ENCODE data around the gene PLIN4. TPM values are rescaled to one million over a fixed set of nuclear protein-coding genes. Genes with fewer than 3 reads are reported as not detected.

The PLIN4 gene
- total RNA-seq, 2 experiments from 2014 or later = 0.13 to 0.32 TPM

DNA sequence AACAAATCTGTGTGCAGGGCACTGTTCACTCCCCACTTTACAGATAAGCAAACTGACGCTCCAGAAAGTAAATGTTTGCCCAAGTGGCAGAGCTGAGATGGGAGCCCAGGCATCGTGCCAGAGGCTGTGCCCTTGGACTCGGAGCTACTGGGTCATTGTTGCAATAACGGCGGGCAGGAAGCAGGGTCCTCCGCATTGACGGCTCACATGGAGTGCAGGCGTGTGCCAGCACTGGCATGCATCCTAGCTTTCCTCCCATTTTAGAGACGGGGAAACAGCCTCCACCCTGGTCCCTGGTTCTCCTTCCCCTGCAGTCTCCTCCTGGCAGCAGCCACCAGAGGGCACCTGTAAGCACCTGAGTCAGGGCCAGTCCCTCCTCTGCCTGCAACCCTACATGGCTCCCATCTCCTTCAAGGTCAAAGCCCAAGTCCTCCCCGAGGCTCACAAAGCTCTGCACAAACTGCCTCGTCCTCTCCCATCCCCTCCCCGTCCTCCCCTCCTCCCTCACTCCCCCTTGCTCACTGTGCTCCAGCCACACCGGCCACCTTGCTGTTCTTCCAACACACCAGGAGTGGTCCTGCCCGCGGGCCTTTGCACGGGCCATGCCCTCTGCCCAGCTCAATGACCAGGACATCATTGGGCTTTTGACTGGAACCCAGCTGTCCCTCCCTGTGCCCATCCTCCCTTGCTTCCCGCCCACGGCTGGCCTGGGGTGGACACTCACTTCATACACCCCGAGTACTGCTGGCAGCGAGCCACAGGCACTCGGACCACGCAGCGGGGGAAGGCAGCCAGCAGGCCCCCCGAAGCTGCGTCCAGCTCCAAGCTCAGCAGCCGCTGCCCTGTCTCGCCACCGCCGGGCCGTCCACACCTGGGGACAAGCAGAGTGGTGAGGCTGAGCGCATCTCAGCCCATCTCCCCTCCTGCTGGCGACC lies 29.3 kb upstream of the PLIN4 start:
- ChIA-PET POLR2A (no interaction called here), CTCF (ENCODE audit: unreplicated experiment) (interaction anchor here (0.7 kb wide), 1 partner anchor 18 kb away, joined by 3 read pairs; no protein-coding TSS in a partner anchor)
- H3K36me3 ChIP-seq (ENCODE audit: insufficient read depth, low read length) = no peaks in the 10 kb centered on the region
- no peaks in the 10 kb centered on the region for H3K4me1 ChIP-seq (ENCODE audit: insufficient read depth, low read length, poor library complexity, severe bottlenecking)
- intact Hi-C loops (cut with micrococcal nuclease; ENCODE audit: unreplicated experiment) = no loop called here
- H3K79me2 ChIP-seq (ENCODE audit: insufficient read depth, low read depth, low read length) = no peaks in the 10 kb centered on the region
- H3K4me3 ChIP-seq (ENCODE audit: low read depth, low read length, poor library complexity, severe bottlenecking) = no peak overlapping the region
- BruUV-seq (replicated peaks) = no TSS peak
- no peaks in the 10 kb centered on the region for H3K9me2 ChIP-seq (ENCODE audit: insufficient read depth, low read length)
- H3K27ac ChIP-seq (ENCODE audit: low read depth, low read length, poor library complexity, severe bottlenecking) = no peak overlapping the region
- TF ChIP-seq EZH2phosphoT487 (IDR thresholded peaks at IDR 0.05; ENCODE audit: borderline replicate concordance, low read depth, low read length) = no peak
- TF ChIP-seq, protein P1, sequence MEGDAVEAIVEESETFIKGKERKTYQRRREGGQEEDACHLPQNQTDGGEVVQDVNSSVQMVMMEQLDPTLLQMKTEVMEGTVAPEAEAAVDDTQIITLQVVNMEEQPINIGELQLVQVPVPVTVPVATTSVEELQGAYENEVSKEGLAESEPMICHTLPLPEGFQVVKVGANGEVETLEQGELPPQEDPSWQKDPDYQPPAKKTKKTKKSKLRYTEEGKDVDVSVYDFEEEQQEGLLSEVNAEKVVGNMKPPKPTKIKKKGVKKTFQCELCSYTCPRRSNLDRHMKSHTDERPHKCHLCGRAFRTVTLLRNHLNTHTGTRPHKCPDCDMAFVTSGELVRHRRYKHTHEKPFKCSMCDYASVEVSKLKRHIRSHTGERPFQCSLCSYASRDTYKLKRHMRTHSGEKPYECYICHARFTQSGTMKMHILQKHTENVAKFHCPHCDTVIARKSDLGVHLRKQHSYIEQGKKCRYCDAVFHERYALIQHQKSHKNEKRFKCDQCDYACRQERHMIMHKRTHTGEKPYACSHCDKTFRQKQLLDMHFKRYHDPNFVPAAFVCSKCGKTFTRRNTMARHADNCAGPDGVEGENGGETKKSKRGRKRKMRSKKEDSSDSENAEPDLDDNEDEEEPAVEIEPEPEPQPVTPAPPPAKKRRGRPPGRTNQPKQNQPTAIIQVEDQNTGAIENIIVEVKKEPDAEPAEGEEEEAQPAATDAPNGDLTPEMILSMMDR (conservative IDR thresholded peaks at IDR 0.05; ENCODE audit: low read length) = peak; percentile 67
- H3K9me3 ChIP-seq (ENCODE audit: low read length) = no peaks in the 10 kb centered on the region
- no peak overlapping the region for H2AFZ ChIP-seq (ENCODE audit: low read length)
- no peak overlapping the region for H3K4me2 ChIP-seq (ENCODE audit: low read length)
- no peaks in the 10 kb centered on the region for H4K20me1 ChIP-seq (ENCODE audit: insufficient read depth, low read length)
- peak; percentile 28 for DNase-seq (ENCODE audit: low spot score)

DNA sequence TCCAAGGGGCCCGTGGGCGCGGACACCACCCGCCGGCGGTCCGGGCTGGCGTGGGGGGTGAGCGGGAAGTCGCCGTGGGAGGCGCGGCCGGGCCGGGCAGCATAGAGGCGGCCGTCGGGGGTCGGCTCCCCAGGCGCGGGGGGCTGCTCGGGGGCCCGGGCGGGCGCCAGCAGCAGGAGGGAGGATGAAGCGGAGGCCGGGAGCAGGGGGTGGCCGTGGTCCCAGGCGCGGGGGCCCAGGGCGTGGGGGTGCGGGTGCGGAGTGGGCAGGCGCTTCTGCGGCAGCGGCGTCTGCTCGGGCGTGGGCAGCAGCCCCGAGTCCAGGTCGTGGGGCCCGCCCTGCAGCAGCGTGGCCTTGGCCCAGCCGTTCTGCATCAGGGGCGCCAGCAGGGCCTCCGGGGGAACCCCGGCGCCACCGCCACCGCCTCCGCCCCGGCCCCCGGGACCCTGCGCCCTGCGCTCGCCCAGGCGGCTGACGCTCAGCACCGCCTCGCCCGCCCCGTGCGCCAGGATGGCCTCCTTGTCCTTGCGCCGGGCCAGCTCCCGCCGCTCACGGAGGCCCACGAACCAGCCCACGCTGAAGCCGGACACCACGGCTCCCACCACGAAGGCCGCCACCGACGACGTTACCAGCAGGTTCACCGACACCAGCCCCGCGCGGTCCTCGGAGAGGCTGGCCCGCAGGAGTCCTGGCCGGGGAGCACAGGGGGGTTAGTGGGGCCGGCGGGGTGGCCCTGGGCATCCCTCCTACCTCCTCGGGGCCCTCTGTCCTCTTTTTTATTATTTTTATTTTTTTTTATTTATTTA lies 25.8 kb upstream of the PLIN4 start:
- CTCF ChIA-PET (ENCODE audit: unreplicated experiment) = no interaction called here
- peaks cover 9% of the 10 kb centered on the region for H3K4me1 ChIP-seq (ENCODE audit: insufficient read depth, low read length, poor library complexity, severe bottlenecking)
- no peak overlapping the region for H2AFZ ChIP-seq (ENCODE audit: low read length)
- peaks cover 4% of the 10 kb centered on the region; the same call in 1 of the 2 replicates for H3K9me3 ChIP-seq (ENCODE audit: low read length)
- no peak for TF ChIP-seq EZH2phosphoT487 (IDR thresholded peaks at IDR 0.05; ENCODE audit: borderline replicate concordance, low read depth, low read length)
- TF ChIP-seq, protein P1 (conservative IDR thresholded peaks at IDR 0.05; ENCODE audit: low read length) = no peak
- POLR2A ChIA-PET = interaction anchor here (1.3 kb wide), 1 partner anchor 8 kb away, joined by 3 read pairs; the partner anchor contains the start of gene PLIN5
- no TSS peak for BruUV-seq (replicated peaks)
- H3K4me3 ChIP-seq (ENCODE audit: low read depth, low read length, poor library complexity, severe bottlenecking) = no peak overlapping the region
- no peak for DNase-seq (ENCODE audit: low spot score)
- no peaks in the 10 kb centered on the region for H3K9me2 ChIP-seq (ENCODE audit: insufficient read depth, low read length)
- H3K79me2 ChIP-seq (ENCODE audit: insufficient read depth, low read depth, low read length) = no peaks in the 10 kb centered on the region
- H3K27ac ChIP-seq (ENCODE audit: low read depth, low read length, poor library complexity, severe bottlenecking) = no peak overlapping the region
- intact Hi-C loops (cut with micrococcal nuclease; ENCODE audit: unreplicated experiment) = no loop called here
- no peaks in the 10 kb centered on the region for H3K36me3 ChIP-seq (ENCODE audit: insufficient read depth, low read length)
- H4K20me1 ChIP-seq (ENCODE audit: insufficient read depth, low read length) = no peaks in the 10 kb centered on the region
- no peak overlapping the region for H3K4me2 ChIP-seq (ENCODE audit: low read length)
